Measurements from ENCODE around the gene UBE2G1. TPM values are rescaled to one million over a fixed set of nuclear protein-coding genes. Genes with fewer than 3 reads are reported as not detected.

The UBE2G1 gene
- total and polyA plus RNA-seq, 2 of the 13 experiments (the other 11 are each of a cell fraction or from before 2014, with no cell fraction given): 27.9 to 42.6 TPM

- H3K9me3 ChIP-seq (ENCODE audit: low read length): no peaks in the 10 kb centered on the region
- in situ Hi-C loops (cut with HindIII; ENCODE audit: extremely low pct_ligation_motif_present, low pct_unique_long_range_greater_than_20kb): no loop called here
- H3K9ac ChIP-seq (ENCODE audit: insufficient read depth, low read depth, low read length): no peak overlapping the region
- peaks cover 3 to 23% of the 10 kb centered on the region in 2 experiments; a peak in 4 of 5 replicates for H3K36me3 ChIP-seq (replicated peaks in 1 of 2; ENCODE audit: control insufficient read depth in 1 of 2, insufficient read depth in 2 of 2, low read length in 2 of 2)
- H3K79me2 ChIP-seq (ENCODE audit: insufficient read depth, low read length): peaks cover 43% of the 10 kb centered on the region
- no peaks in the 10 kb centered on the region for H3K27me3 ChIP-seq (ENCODE audit: control insufficient read depth in 1 of 2, insufficient read depth in 2 of 2, low read length in 2 of 2)
- no peak overlapping the region for H2AFZ ChIP-seq (ENCODE audit: low read length)
- no peak for DNase-seq (ENCODE audit: low spot score)
- FAIRE-seq: no peak
- H3K4me2 ChIP-seq (ENCODE audit: low read depth, low read length): no peak overlapping the region
- POLR2A ChIA-PET: no interaction called here
- H3K4me1 ChIP-seq (ENCODE audit: insufficient read depth, low read length): peaks cover 40% of the 10 kb centered on the region
- peaks cover 18% of the 10 kb centered on the region for H4K20me1 ChIP-seq (ENCODE audit: insufficient read depth, low read length)
- intact Hi-C loops (cut with micrococcal nuclease; ENCODE audit: unreplicated experiment): no loop called here
- CTCF ChIA-PET (ENCODE audit: low intra/inter-chr PET ratio, low total read pairs): no interaction called here
- H3K27ac ChIP-seq (ENCODE audit: extremely low read length, insufficient read depth, low read length): no peak overlapping the region
- WGBS (ENCODE audit: low lambda C conversion rate): 95% methylated on average over 7 of the region's 7 CpGs
- no TSS peak for BruUV-seq (replicated peaks)
- no peak for ATAC-seq
- H3K4me3 ChIP-seq (replicated peaks in 1 of 3; ENCODE audit: insufficient read depth in 1 of 3, low read depth in 2 of 3, low read length in 3 of 3): no peak overlapping the region
- TF ChIP-seq MEF2D (CRISPR knock-in tag; IDR thresholded peaks at IDR 0.05) (no peak), REPIN1 (CRISPR knock-in tag; IDR thresholded peaks at IDR 0.05; ENCODE audit: borderline replicate concordance, low read depth) (no peak), U2AF2 (IDR thresholded peaks at IDR 0.05; ENCODE audit: low read depth, low read length) (no peak), BCL3 (CRISPR knock-in tag; IDR thresholded peaks at IDR 0.05) (no peak), AHDC1 (CRISPR knock-in tag; IDR thresholded peaks at IDR 0.05; ENCODE audit: borderline replicate concordance) (no peak), NRL (CRISPR knock-in tag; IDR thresholded peaks at IDR 0.05; ENCODE audit: borderline replicate concordance) (no peak), ERF (CRISPR knock-in tag; IDR thresholded peaks at IDR 0.05) (no peak), ZNF543 (CRISPR knock-in tag; IDR thresholded peaks at IDR 0.05) (no peak), ZNF879 (CRISPR knock-in tag; IDR thresholded peaks at IDR 0.05) (no peak), IRF1 (CRISPR knock-in tag; IDR thresholded peaks at IDR 0.05; ENCODE audit: low read depth) (no peak), MTA1 (CRISPR knock-in tag; IDR thresholded peaks at IDR 0.05; ENCODE audit: borderline replicate concordance) (no peak), SOX13 (IDR thresholded peaks at IDR 0.05) (no peak), SOX13 (CRISPR knock-in tag; conservative IDR thresholded peaks at IDR 0.05 in 1 of 2, IDR thresholded peaks at IDR 0.05 in 1 of 2) (no peak), ELF1 (CRISPR knock-in tag; IDR thresholded peaks at IDR 0.05) (no peak), POGZ (CRISPR knock-in tag; IDR thresholded peaks at IDR 0.05) (no peak), ZNF275 (CRISPR knock-in tag; IDR thresholded peaks at IDR 0.05; ENCODE audit: borderline replicate concordance) (no peak)
Observed at GRCh38 chr17:4307179-4307930, 59.1 kb downstream of the UBE2G1 start.

Measured in HepG2 (cell line).